HepG2 (cell line): ENCODE data around the gene IL4I1. TPM values are rescaled to one million over a fixed set of nuclear protein-coding genes. Genes with fewer than 3 reads are reported as not detected.
A peak's percentile ranks its signal among the peaks of the same experiment; 100 is the strongest.

Source experiments
- GATA4 ChIP-seq: sonication (generic); IDR thresholded peaks from 2 replicates; pipeline ENCODE4 v1.6.1; 2016; ENCODE audit warnings: antibody characterized with exemption, low read depth, borderline replicate concordance
- HMGXB3 ChIP-seq: sonication (generic); formaldehyde crosslinking; IDR thresholded peaks from 2 replicates; pipeline ENCODE4 v1.4.0; 2020; ENCODE audit warnings: missing genetic modification reagents, borderline replicate concordance
- IRF2 ChIP-seq: IDR thresholded peaks from 2 replicates; pipeline ENCODE4 v1.6.1; 2018; ENCODE audit warnings: missing genetic modification reagents, missing compliant biosample characterization
- KDM4B ChIP-seq: sonication (generic); formaldehyde crosslinking; IDR thresholded peaks from 2 replicates; pipeline ENCODE4 v1.4.0; 2020; ENCODE audit warnings: missing genetic modification reagents
- KLF9 ChIP-seq: IDR thresholded peaks from 2 replicates; pipeline ENCODE4 v1.6.1; 2016; ENCODE audit warnings: low read depth
- POLR2G ChIP-seq: fragments of 200-400 bp; formaldehyde crosslinking; IDR thresholded peaks from 2 replicates; pipeline ENCODE4 v1.6.1; 2018; ENCODE audit warnings: mild to moderate bottlenecking, low read depth, low read length, moderate library complexity
- ZBTB39 ChIP-seq: sonication (generic); formaldehyde crosslinking; IDR thresholded peaks from 2 replicates; pipeline ENCODE4 v1.5.0; 2020; ENCODE audit warnings: missing genetic modification reagents
- ZBTB8A ChIP-seq: sonication (generic); formaldehyde crosslinking; IDR thresholded peaks from 2 replicates; pipeline ENCODE4 v1.4.0; 2020; ENCODE audit warnings: mild to moderate bottlenecking, low read depth, missing genetic modification reagents, borderline replicate concordance
- ZNF407 ChIP-seq: sonication (generic); formaldehyde crosslinking; IDR thresholded peaks from one replicate; pipeline ENCODE4 v1.5.1; 2020; ENCODE audit warnings: mild to moderate bottlenecking, missing genetic modification reagents; ENCODE audit errors: not compliant biosample characterization
- ZNF460 ChIP-seq: sonication (generic); formaldehyde crosslinking; IDR thresholded peaks from 2 replicates; pipeline ENCODE4 v1.5.1; 2020; ENCODE audit warnings: missing genetic modification reagents, mild to moderate bottlenecking, borderline replicate concordance
- polyA plus RNA-seq, 8 experiments: library from polyadenylated mRNA; depleted of rRNA in 3 of 8; stranded (reverse) in 7 of 8; unstranded in 1 of 8; fragments of >200 nt; fragmentation: Illumina TruSeq in 4 of 8; extraction: Trizol in 4 of 8; gene quantifications; 2 replicates each; pipeline versions ENCODE4 v1.2.1 to v1.2.3, GENCODE V29; 2011 to 2016; ENCODE audit warnings: low read depth in 4 of 8, missing spikeins in 1 of 8, mixed read lengths in 1 of 8; ENCODE audit not compliant: insufficient read depth in 1 of 8
- total RNA-seq, 5 experiments: library from RNA; depleted of rRNA; stranded (reverse); fragments of >200 nt; fragmentation: Illumina TruSeq; extraction: Trizol; gene quantifications; 2 replicates each; pipeline ENCODE4 v1.2.3, GENCODE V29; 2016; ENCODE audit warnings: low read depth in 1 of 5

IL4I1 gene
- total and polyA plus RNA-seq, 2 of the 13 experiments (the other 11 are each of a cell fraction or from before 2014, with no cell fraction given), result not detected

- TF ChIP-seq HMGXB3 (CRISPR knock-in tag) (no peak), ZNF460 (CRISPR knock-in tag) (no peak), ZNF407 (peak; percentile 75), GATA4 (no peak), KLF9 (no peak), ZBTB8A (CRISPR knock-in tag) (peak; percentile 94; the same call in 1 of the 2 replicates), KDM4B (CRISPR knock-in tag) (no peak; the same call in 1 of the 2 replicates), POLR2G (0 out of 2 replicates have a peak, but pooled peaks have one; percentile 2), ZBTB39 (CRISPR knock-in tag) (peak; percentile 47; the same call in 1 of the 2 replicates), IRF2 (peak; percentile 85)
Observed at GRCh38 chr19:49876422-49877019, 20.2 kb downstream of the IL4I1 start (continued).
